ENCODE results near the gene HAL.

GRCh38 chr12:95970905-95971304, 25.2 kb downstream of the HAL start:
- TF ChIP-seq CTCF (IDR thresholded peaks at IDR 0.05), result no peak
- TF ChIP-seq POLR2AphosphoS5 (IDR thresholded peaks at IDR 0.05; ENCODE audit: insufficient read depth in 1 of 2, low read depth in 1 of 2), result no peak

Data from vagina (tissue), 2 donors.